IMR-90 (cell line): ENCODE measurements around the gene INMT. TPM values are rescaled to one million over a fixed set of nuclear protein-coding genes. Genes with fewer than 3 reads are reported as not detected.

ENCODE experiments used
- ATAC-seq: fragments of 200-7000 bp; cut with Tn5 transposase; 2 replicates; pipeline ENCODE4 v1.9.1; 2020; ENCODE audit warnings: low read depth, mild to moderate bottlenecking, moderate library complexity
- BruUV-seq: library from RNA; stranded (reverse); fragments of 400-500 nt; replicated peaks from 2 replicates; lab custom pipeline; 2021; lab: Mats Ljungman, UMichigan
- CTCF ChIA-PET: fragments of 300-600 bp; formaldehyde crosslinking; extraction: SDS; loops from one replicate; lab custom pipeline; 2021; ENCODE audit warnings: antibody characterized with exemption; lab: Yijun Ruan, JAX
- POLR2A ChIA-PET: fragments of 300-600 bp; sonication (Branson Sonifier 250); formaldehyde crosslinking; loops from one replicate; lab custom pipeline; 2022; ENCODE audit warnings: antibody characterized with exemption; ENCODE audit not compliant: unreplicated experiment; lab: Charles Lee
- DNase-seq: peaks from one replicate; pipeline ENCODE4 v3.0.0; 2013
- H2AFZ ChIP-seq: replicated peaks from 2 replicates; pipeline ENCODE3; 2013; ENCODE audit warnings: low read length, mild to moderate bottlenecking; ENCODE audit not compliant: poor library complexity
- H2AK5ac ChIP-seq: 2 replicates; pipeline ENCODE4 v1.6.1; 2013; ENCODE audit warnings: low read depth, low read length, inconsistent platforms
- H2AK9ac ChIP-seq: replicated peaks from 2 replicates; pipeline ENCODE3; 2013; ENCODE audit warnings: mild to moderate bottlenecking, low read depth, low read length, moderate library complexity; ENCODE audit not compliant: poor library complexity
- H2BK120ac ChIP-seq: 2 replicates; pipeline ENCODE4 v1.6.1; 2013; ENCODE audit warnings: low read depth, low read length, inconsistent platforms
- H2BK15ac ChIP-seq: 3 replicates; pipeline ENCODE4 v1.6.1; 2013; ENCODE audit warnings: low read depth, low read length, inconsistent platforms
- H2BK20ac ChIP-seq: 2 replicates; pipeline ENCODE4 v1.6.1; 2013; ENCODE audit warnings: low read depth, mild to moderate bottlenecking, inconsistent platforms, low read length, moderate library complexity
- H2BK5ac ChIP-seq: 2 replicates; pipeline ENCODE4 v1.6.1; 2013; ENCODE audit warnings: mild to moderate bottlenecking, low read depth, low read length, inconsistent platforms; ENCODE audit not compliant: poor library complexity, severe bottlenecking
- H3K14ac ChIP-seq: replicated peaks from 2 replicates; pipeline ENCODE4 v1.6.1; 2013; ENCODE audit warnings: low read depth, low read length, inconsistent platforms
- H3K18ac ChIP-seq: 2 replicates; pipeline ENCODE4 v1.6.1; 2013; ENCODE audit warnings: low read depth, low read length, control low read depth
- H3K23ac ChIP-seq: 2 replicates; pipeline ENCODE4 v1.6.1; 2013; ENCODE audit warnings: low read depth, low read length, inconsistent platforms
- H3K27ac ChIP-seq: 2 replicates; pipeline ENCODE4 v1.5.1; 2013; ENCODE audit warnings: mild to moderate bottlenecking, control low read depth, low read length; ENCODE audit not compliant: insufficient read depth
- H3K27me3 ChIP-seq: 2 replicates; pipeline ENCODE4 v1.6.1; 2013; ENCODE audit warnings: low read length; ENCODE audit not compliant: control insufficient read depth, insufficient read depth
- H3K36me3 ChIP-seq: 2 replicates; pipeline ENCODE4 v1.6.1; 2013; ENCODE audit warnings: low read length, mixed read lengths; ENCODE audit not compliant: control insufficient read depth, insufficient read depth
- H3K4ac ChIP-seq: 2 replicates; pipeline ENCODE4 v1.6.1; 2013; ENCODE audit warnings: low read depth, low read length, inconsistent platforms
- H3K4me1 ChIP-seq: 2 replicates; pipeline ENCODE4 v1.6.1; 2013; ENCODE audit warnings: low read length, mixed read lengths; ENCODE audit not compliant: control insufficient read depth, insufficient read depth
- H3K4me2 ChIP-seq: 2 replicates; pipeline ENCODE4 v1.6.1; 2013; ENCODE audit warnings: low read depth, mild to moderate bottlenecking, control low read depth, low read length, moderate library complexity
- H3K4me3 ChIP-seq: 2 replicates; pipeline ENCODE4 v1.5.1; 2013; ENCODE audit warnings: low read depth, mild to moderate bottlenecking, control low read depth, low read length, moderate library complexity; ENCODE audit not compliant: insufficient read depth
- H3K56ac ChIP-seq: 2 replicates; pipeline ENCODE4 v1.6.1; 2013; ENCODE audit warnings: low read length, inconsistent platforms; ENCODE audit not compliant: insufficient read depth; ENCODE audit errors: extremely low read depth
- H3K79me1 ChIP-seq, 2 experiments: 2 replicates each; pipeline ENCODE4 v1.6.1; 2013; ENCODE audit warnings: low read length in 2 of 2, inconsistent platforms in 1 of 2, low read depth in 1 of 2
- H3K9ac ChIP-seq: 2 replicates; pipeline ENCODE4 v1.6.1; 2013; ENCODE audit warnings: low read depth, low read length, control low read depth
- H3K9me1 ChIP-seq: 2 replicates; pipeline ENCODE4 v1.6.1; 2013; ENCODE audit warnings: low read length, inconsistent platforms; ENCODE audit not compliant: insufficient read depth
- H3K9me3 ChIP-seq: 2 replicates; pipeline ENCODE4 v1.6.1; 2013; ENCODE audit warnings: low read length; ENCODE audit not compliant: control insufficient read depth, insufficient read depth
- H4K20me1 ChIP-seq: 2 replicates; pipeline ENCODE4 v1.6.1; 2013; ENCODE audit warnings: low read length, inconsistent platforms; ENCODE audit not compliant: insufficient read depth
- H4K5ac ChIP-seq: 2 replicates; pipeline ENCODE4 v1.6.1; 2013; ENCODE audit warnings: mild to moderate bottlenecking, low read depth, low read length, control low read depth
- H4K8ac ChIP-seq, 2 experiments: 2 replicates each; pipeline ENCODE4 v1.6.1; 2013; ENCODE audit warnings: low read depth in 2 of 2, low read length in 2 of 2, control low read depth in 1 of 2, inconsistent platforms in 1 of 2
- H4K91ac ChIP-seq: 2 replicates; pipeline ENCODE4 v1.6.1; 2013; ENCODE audit warnings: low read depth, low read length, inconsistent platforms; ENCODE audit not compliant: insufficient read depth
- BHLHE40 ChIP-seq: fragments of 150-350 bp; IDR thresholded peaks from 2 replicates; pipeline ENCODE4 v1.6.1; 2016; ENCODE audit warnings: mild to moderate bottlenecking, low read depth, low read length
- CEBPB ChIP-seq: IDR thresholded peaks from 2 replicates; pipeline ENCODE4 v1.6.1; 2012; ENCODE audit warnings: low read depth, low read length, improper control_type of control experiment
- CHD1 ChIP-seq: IDR thresholded peaks from 2 replicates; pipeline ENCODE4 v1.6.1; 2012; ENCODE audit warnings: low read depth, low read length, improper control_type of control experiment
- CTCF ChIP-seq: conservative IDR thresholded peaks from 2 replicates; pipeline ENCODE4 v1.5.1; 2012; ENCODE audit warnings: mild to moderate bottlenecking, low read depth, low read length, improper control_type of control experiment
- ELK1 ChIP-seq: fragments of 150-350 bp; IDR thresholded peaks from 2 replicates; pipeline ENCODE4 v1.6.1; 2016; ENCODE audit warnings: low read depth, mild to moderate bottlenecking, low read length, moderate library complexity, borderline replicate concordance
- FOS ChIP-seq: fragments of 150-350 bp; IDR thresholded peaks from 2 replicates; pipeline ENCODE4 v1.6.1; 2016; ENCODE audit warnings: low read depth, low read length
- MAFK ChIP-seq: IDR thresholded peaks from 2 replicates; pipeline ENCODE4 v1.6.1; 2012; ENCODE audit warnings: low read depth, low read length, improper control_type of control experiment
- MAZ ChIP-seq: IDR thresholded peaks from 2 replicates; pipeline ENCODE4 v1.6.1; 2012; ENCODE audit warnings: low read depth, mild to moderate bottlenecking, low read length, improper control_type of control experiment, moderate library complexity, borderline replicate concordance
- MXI1 ChIP-seq: IDR thresholded peaks from 2 replicates; pipeline ENCODE4 v1.6.1; 2012; ENCODE audit warnings: low read depth, mild to moderate bottlenecking, low read length, moderate library complexity, borderline replicate concordance
- NFE2L2 ChIP-seq: fragments of 150-350 bp; IDR thresholded peaks from 2 replicates; pipeline ENCODE4 v1.6.1; 2016; ENCODE audit warnings: low read depth, mild to moderate bottlenecking, low read length
- POLR2A ChIP-seq: IDR thresholded peaks from 2 replicates; pipeline ENCODE4 v1.6.1; 2012; ENCODE audit warnings: mild to moderate bottlenecking, low read depth, low read length
- RAD21 ChIP-seq: IDR thresholded peaks from 2 replicates; pipeline ENCODE4 v1.6.1; 2012; ENCODE audit warnings: low read length, improper control_type of control experiment
- RCOR1 ChIP-seq: IDR thresholded peaks from 2 replicates; pipeline ENCODE4 v1.6.1; 2012; ENCODE audit warnings: mild to moderate bottlenecking, low read length, improper control_type of control experiment; ENCODE audit not compliant: insufficient replicate concordance
- RFX5 ChIP-seq: IDR thresholded peaks from 2 replicates; pipeline ENCODE4 v1.8.0; 2012; ENCODE audit warnings: low read depth, mild to moderate bottlenecking, low read length, moderate library complexity
- SMC3 ChIP-seq: fragments of 150-350 bp; IDR thresholded peaks from 2 replicates; pipeline ENCODE4 v1.6.1; 2016; ENCODE audit warnings: low read depth, mild to moderate bottlenecking, antibody characterized with exemption, low read length, moderate library complexity
- USF2 ChIP-seq: fragments of 150-350 bp; IDR thresholded peaks from 2 replicates; pipeline ENCODE4 v1.6.1; 2017; ENCODE audit warnings: mild to moderate bottlenecking, antibody characterized with exemption, low read length, low read depth
- WGBS, 2 experiments: methylation state at CpG; one replicate each; pipeline versions ENCODE4 v1.1.5 to v1.1.7; 2013; ENCODE audit warnings: missing lambda C conversion rate in 2 of 2; ENCODE audit not compliant: insufficient read length in 1 of 2; ENCODE audit errors: extremely low coverage in 2 of 2; 5-methylcytosine and 5-hydroxymethylcytosine counted together
- dilution Hi-C: fragments of 300-500 bp; cut with HindIII; formaldehyde crosslinking; loops from one replicate; pipeline ENCODE4 v1.14.3; 2018; ENCODE audit warnings: low sequenced_read_pairs; ENCODE audit not compliant: unreplicated experiment
- in situ Hi-C: fragments of 300-500 bp; cut with MboI; formaldehyde crosslinking; loops from 3 replicates; pipeline ENCODE4 v1.14.3; 2019; ENCODE audit warnings: low sequenced_read_pairs, inconsistent platforms, mixed read lengths
- intact Hi-C: fragments of 100-400 bp; cut with micrococcal nuclease; formaldehyde crosslinking; loops from 2 replicates; pipeline ENCODE4 v1.10.0; 2022
- polyA plus RNA-seq, 3 experiments: library from polyadenylated mRNA; depleted of rRNA; stranded (reverse); fragments of >200 nt; gene quantifications; 2 replicates each; pipeline ENCODE4 v1.2.3, GENCODE V29; 2012; ENCODE audit warnings: low replicate concordance in 1 of 3
- total RNA-seq: library from RNA; depleted of rRNA; stranded (reverse); fragments of >200 nt; gene quantifications from 2 replicates; pipeline ENCODE4 v1.2.3, GENCODE V29; 2012

Gene INMT
- total and polyA plus RNA-seq, 2 of the 4 experiments (the other 2 are of a cell fraction), result 0.39 to 2.2 TPM

GRCh38 chr7:30760514-30761213 lies 8.7 kb downstream of the INMT start:
- CTCF ChIA-PET, result no interaction called here
- Histone ChIP-seq H3K36me3 (no peaks in the 10 kb centered on the region), H3K56ac (no peak overlapping the region), H3K18ac (no peak overlapping the region), H3K79me1 (no peaks in the 10 kb centered on the region), H4K5ac (no peak overlapping the region), H3K9me1 (0 out of 2 replicates have a peak, but pooled peaks cover 3% of the 10 kb centered on the region), H3K4me3 (no peak overlapping the region), H3K27me3 (0 out of 2 replicates have a peak, but pooled peaks cover 2% of the 10 kb centered on the region), H2BK20ac (no peak overlapping the region), H3K9ac (no peak overlapping the region), H2AK5ac (no peak overlapping the region), H3K27ac (no peak overlapping the region), H2AK9ac (no peak overlapping the region), H2AFZ (no peak overlapping the region), H3K4ac (no peak overlapping the region), H4K20me1 (no peaks in the 10 kb centered on the region), H4K8ac (no peak overlapping the region), H2BK5ac (no peak overlapping the region), H2BK15ac (no peak overlapping the region), H3K9me3 (0 out of 2 replicates have a peak, but pooled peaks cover 2% of the 10 kb centered on the region), H3K4me1 (peaks cover 16% of the 10 kb centered on the region; the same call in 1 of the 2 replicates), H3K23ac (no peak overlapping the region), H3K4me2 (no peak overlapping the region), H4K91ac (no peak overlapping the region), H2BK120ac (no peak overlapping the region), H3K14ac (no peak overlapping the region)
- no peak for DNase-seq
- dilution Hi-C loops, result no loop called here
- no TSS peak for BruUV-seq
- POLR2A ChIA-PET, result no interaction called here
- intact Hi-C loops, result no loop called here
- in situ Hi-C loops, result no loop called here
- TF ChIP-seq BHLHE40 (no peak), RAD21 (no peak), USF2 (no peak), CTCF (no peak), FOS (no peak), CEBPB (no peak), MXI1 (no peak), MAFK (no peak), POLR2A (no peak), RFX5 (no peak), ELK1 (no peak), SMC3 (no peak), RCOR1 (no peak), NFE2L2 (no peak), CHD1 (no peak), MAZ (no peak)
- 80% methylated on average over 1 of the region's 3 CpGs; no CpG with 5 or more reads in 1 of the 2 experiments for WGBS, 2 experiments
- ATAC-seq, result no peak
